WERI-Rb-1 (cell line): Measurements from ENCODE around the gene NLRP5.

Experiments
- DNase-seq: peaks from one replicate; pipeline ENCODE4 v3.0.0-alpha.2; 2020
- H3K27ac ChIP-seq: fragments of 250-450 bp; sonication (Bioruptor Pico); 2 replicates; pipeline ENCODE4 v1.5.1; 2020; ENCODE audit warnings: mild to moderate bottlenecking, moderate library complexity
- H3K27me3 ChIP-seq: fragments of 250-450 bp; sonication (Bioruptor Pico); 2 replicates; pipeline ENCODE4 v1.5.1; 2021; ENCODE audit warnings: mild to moderate bottlenecking, low read depth, moderate library complexity; ENCODE audit not compliant: insufficient read depth, severe bottlenecking
- H3K36me3 ChIP-seq: fragments of 250-450 bp; sonication (Bioruptor Pico); 2 replicates; pipeline ENCODE4 v1.5.1; 2020; ENCODE audit warnings: mild to moderate bottlenecking, moderate library complexity
- H3K4me3 ChIP-seq: 2 replicates; pipeline ENCODE4 v1.5.1; 2011; ENCODE audit warnings: low read depth, mild to moderate bottlenecking, control low read depth, low read length
- H3K9me3 ChIP-seq: fragments of 250-450 bp; sonication (Bioruptor Pico); 2 replicates; pipeline ENCODE4 v1.5.1; 2021; ENCODE audit warnings: mild to moderate bottlenecking, moderate library complexity; ENCODE audit not compliant: severe bottlenecking
- TF ChIP-seq, protein P1 (sequence below): IDR thresholded peaks from 2 replicates; pipeline ENCODE4 v1.5.1; 2011; ENCODE audit warnings: low read depth, mild to moderate bottlenecking, control low read depth, inconsistent platforms, low read length

The NLRP5 gene

DNA sequence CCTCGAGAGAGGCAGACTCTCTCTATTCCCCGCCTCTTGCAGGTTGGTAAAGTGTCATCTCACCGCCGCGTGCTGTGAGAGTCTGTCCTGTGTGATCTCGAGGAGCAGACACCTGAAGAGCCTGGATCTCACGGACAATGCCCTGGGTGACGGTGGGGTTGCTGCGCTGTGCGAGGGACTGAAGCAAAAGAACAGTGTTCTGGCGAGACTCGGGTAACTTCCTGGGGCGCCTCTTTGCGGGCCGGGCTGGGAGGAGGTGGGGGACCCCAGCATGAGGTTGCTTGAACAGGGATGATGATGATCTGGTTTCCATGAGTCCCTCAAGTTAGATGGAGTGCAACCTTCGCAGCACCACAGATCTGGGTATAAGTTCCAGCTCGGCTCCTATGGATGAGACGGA, 67.0 kb downstream of the NLRP5 start:
- TF ChIP-seq, protein P1, sequence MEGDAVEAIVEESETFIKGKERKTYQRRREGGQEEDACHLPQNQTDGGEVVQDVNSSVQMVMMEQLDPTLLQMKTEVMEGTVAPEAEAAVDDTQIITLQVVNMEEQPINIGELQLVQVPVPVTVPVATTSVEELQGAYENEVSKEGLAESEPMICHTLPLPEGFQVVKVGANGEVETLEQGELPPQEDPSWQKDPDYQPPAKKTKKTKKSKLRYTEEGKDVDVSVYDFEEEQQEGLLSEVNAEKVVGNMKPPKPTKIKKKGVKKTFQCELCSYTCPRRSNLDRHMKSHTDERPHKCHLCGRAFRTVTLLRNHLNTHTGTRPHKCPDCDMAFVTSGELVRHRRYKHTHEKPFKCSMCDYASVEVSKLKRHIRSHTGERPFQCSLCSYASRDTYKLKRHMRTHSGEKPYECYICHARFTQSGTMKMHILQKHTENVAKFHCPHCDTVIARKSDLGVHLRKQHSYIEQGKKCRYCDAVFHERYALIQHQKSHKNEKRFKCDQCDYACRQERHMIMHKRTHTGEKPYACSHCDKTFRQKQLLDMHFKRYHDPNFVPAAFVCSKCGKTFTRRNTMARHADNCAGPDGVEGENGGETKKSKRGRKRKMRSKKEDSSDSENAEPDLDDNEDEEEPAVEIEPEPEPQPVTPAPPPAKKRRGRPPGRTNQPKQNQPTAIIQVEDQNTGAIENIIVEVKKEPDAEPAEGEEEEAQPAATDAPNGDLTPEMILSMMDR = no peak
- H3K27me3 ChIP-seq = peaks cover 89% of the 10 kb centered on the region
- DNase-seq = no peak
- peaks cover 13% of the 10 kb centered on the region for H3K9me3 ChIP-seq
- H3K4me3 ChIP-seq = no peak overlapping the region
- H3K36me3 ChIP-seq = no peaks in the 10 kb centered on the region
- H3K27ac ChIP-seq = no peak overlapping the region

DNA sequence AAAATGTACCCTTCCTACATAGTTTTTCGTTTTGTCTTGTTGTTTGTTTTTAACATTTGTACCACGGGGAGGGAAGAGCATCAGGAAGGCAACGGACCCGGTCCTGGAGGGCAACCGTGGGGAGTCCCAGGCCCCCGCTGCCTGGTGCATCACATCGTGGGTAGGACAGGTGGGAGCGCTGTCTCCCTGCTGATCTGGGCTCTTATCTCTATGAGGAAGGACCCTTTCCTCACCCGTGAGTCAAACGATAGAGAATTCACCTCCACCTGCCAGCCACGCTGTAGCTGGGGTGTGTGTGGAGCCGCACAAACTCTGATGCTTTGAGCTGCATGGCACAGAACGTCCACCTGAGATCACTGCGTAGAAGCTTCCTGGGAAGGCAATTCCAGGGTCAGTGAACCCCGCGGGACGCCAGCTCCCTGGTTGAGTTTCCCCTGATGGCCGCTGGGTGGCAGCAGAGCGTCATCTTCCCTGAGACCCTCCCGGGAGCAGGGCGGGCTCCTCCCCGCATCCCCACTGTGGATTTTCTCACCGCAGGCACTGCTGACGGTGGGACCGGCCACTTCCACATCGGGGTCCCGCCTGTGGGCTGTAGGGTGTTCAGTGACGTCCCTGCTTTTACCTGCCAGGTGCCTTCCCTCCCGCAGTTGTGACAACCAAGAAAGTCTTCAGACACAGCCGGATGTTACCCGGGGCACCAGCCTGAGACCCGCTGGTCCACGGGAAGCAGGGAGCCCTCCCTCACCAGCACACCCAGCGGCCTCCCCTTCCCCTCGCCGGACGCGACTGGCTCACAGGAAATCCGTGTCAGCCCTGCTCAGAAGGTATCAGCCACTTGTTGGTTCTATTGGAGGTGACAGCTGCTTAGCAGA, 79.8 kb downstream of the NLRP5 start:
- Histone ChIP-seq H3K27me3 (peaks cover 39% of the 10 kb centered on the region), H3K4me3 (peak overlapping the region; percentile 28), H3K27ac (no peak overlapping the region), H3K9me3 (no peaks in the 10 kb centered on the region), H3K36me3 (no peaks in the 10 kb centered on the region)
- TF ChIP-seq, protein P1 = peak; percentile 89
- peak; percentile 80 for DNase-seq

DNA sequence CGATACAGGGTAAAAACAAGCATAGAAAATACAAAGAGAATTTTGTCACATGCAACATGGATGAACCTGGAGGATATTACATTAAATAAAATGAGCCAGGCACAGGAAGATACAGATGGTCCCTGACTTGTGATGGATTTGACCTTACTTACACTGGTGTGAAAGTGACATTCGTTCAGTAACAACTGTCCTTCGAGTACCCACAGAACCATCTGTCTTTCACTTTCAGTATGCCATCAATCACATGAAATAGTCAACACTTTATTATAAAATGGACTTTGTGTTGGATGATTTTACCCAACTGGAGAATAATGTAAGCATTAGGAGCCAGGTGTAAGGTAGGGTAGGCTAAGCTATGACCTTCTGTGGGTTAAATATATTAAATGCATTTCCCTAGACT, 83.1 kb downstream of the NLRP5 start:
- no peak for DNase-seq
- TF ChIP-seq, protein P1 = no peak
- H3K27ac ChIP-seq = no peak overlapping the region
- H3K4me3 ChIP-seq = no peak overlapping the region
- no peaks in the 10 kb centered on the region for H3K36me3 ChIP-seq
- peaks cover 13% of the 10 kb centered on the region for H3K27me3 ChIP-seq
- no peaks in the 10 kb centered on the region for H3K9me3 ChIP-seq

DNA sequence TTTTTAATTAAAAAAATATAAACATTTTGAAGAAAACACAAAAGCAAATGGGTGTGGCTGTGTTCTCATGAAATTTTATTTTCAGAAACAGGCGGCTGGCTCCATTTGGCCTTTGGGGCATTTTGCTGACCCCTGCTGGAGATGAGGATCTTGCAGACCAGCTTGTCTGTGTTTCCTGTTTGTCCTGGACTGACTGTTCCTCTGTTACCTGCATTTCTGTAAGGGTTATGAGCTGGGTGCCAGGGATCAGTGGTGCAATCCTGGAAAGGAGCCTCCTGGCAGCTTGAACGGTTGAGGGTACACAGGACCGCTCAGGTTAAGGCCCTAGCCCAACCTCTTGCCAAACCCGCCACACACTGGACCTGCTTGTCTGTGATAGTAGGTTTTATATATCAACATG, 84.6 kb downstream of the NLRP5 start:
- no peak overlapping the region for H3K4me3 ChIP-seq
- H3K9me3 ChIP-seq = no peaks in the 10 kb centered on the region
- H3K27me3 ChIP-seq = peaks cover 1% of the 10 kb centered on the region
- H3K36me3 ChIP-seq = no peaks in the 10 kb centered on the region
- no peak overlapping the region for H3K27ac ChIP-seq
- TF ChIP-seq, protein P1 = peak; percentile 48
- peak; percentile 23 for DNase-seq

DNA sequence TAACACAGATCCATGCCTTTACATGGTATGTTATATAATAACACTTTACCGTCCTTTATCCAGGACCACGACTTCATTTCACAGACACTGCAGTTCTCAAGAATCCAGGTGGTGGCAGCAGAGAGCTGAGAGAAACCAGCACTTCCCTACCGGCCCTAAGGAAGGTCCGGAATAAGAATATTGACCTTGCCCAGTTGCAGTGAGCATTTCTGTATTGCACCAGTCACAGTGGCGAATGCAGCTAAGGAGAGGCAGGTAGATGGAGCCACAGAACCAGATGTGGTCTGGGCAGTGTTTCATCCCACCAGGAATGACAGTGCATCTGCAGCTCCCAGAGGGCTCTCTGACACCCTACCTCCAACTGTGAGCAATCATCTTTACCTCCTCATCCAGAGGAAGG, 89.9 kb downstream of the NLRP5 start:
- peak; percentile 67 for DNase-seq
- Histone ChIP-seq H3K36me3 (no peaks in the 10 kb centered on the region), H3K9me3 (no peaks in the 10 kb centered on the region), H3K27ac (no peak overlapping the region), H3K4me3 (no peak overlapping the region), H3K27me3 (no peaks in the 10 kb centered on the region)
- TF ChIP-seq, protein P1 = peak; percentile 66

DNA sequence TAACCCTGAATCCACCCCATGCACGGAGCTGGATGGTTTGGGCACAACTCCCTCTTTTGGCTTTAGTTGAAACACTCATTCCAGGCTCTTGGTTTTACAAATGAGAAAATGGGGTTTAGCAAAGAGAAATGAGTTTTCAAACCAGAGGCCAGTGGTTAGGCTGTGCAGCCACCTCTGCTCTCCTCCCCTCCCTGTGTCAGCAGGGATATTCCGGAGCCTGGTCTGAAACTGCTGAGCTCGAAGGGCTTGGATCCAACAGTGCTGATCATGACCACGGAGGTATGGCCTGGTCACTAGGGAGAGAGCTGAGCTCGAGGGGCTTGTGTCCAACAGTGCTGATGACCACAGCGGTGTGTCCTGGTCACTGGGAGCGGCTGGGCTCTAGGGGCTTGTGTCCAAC, 93.0 kb downstream of the NLRP5 start:
- H3K9me3 ChIP-seq = no peaks in the 10 kb centered on the region
- TF ChIP-seq, protein P1 = no peak
- H3K27me3 ChIP-seq = no peaks in the 10 kb centered on the region
- no peak overlapping the region for H3K27ac ChIP-seq
- no peak for DNase-seq
- no peaks in the 10 kb centered on the region for H3K36me3 ChIP-seq
- H3K4me3 ChIP-seq = no peak overlapping the region
